T-cell (primary cell): Measurements from ENCODE around the gene COL5A2. TPM values are rescaled to one million over a fixed set of nuclear protein-coding genes. Genes with fewer than 3 reads are reported as not detected.
A peak's percentile ranks its signal among the peaks of the same experiment; 100 is the strongest.

ENCODE experiments used
- ATAC-seq, 4 experiments: fragments of 200-7000 bp in 3 of 4; fragments of 150-1000 bp in 1 of 4; cut with Tn5 transposase; replicated peaks in 1 of 4; 1 replicate in 3 of 4; 2 replicates in 1 of 4; pipeline ENCODE4 v1.10.0; 2021; ENCODE audit warnings: moderate library complexity in 3 of 4, mild to moderate bottlenecking in 2 of 4, moderate number of reproducible peaks in 1 of 4
- CTCF ChIA-PET, 2 donors: fragments of 300-600 bp; sonication (Branson Sonifier 250); formaldehyde crosslinking; loops; one replicate each; lab custom pipeline; 2022; ENCODE audit warnings: antibody characterized with exemption in 2 of 2; lab: Charles Lee
- POLR2A ChIA-PET, 2 donors: fragments of 300-600 bp; sonication (Branson Sonifier 250); formaldehyde crosslinking; loops; one replicate each; lab custom pipeline; 2022; ENCODE audit warnings: antibody characterized with exemption in 2 of 2; lab: Charles Lee
- DNase-seq, 35 experiments: peaks; one replicate each; pipeline versions ENCODE4 v3.0.0 to v3.0.0-alpha.2; 2013 to 2023
- H3K27ac ChIP-seq: one replicate; pipeline ENCODE4 v1.5.1; 2013; ENCODE audit warnings: low read length
- H3K27me3 ChIP-seq, 2 experiments: replicated peaks in 1 of 2; 1 replicate in 1 of 2; 2 replicates in 1 of 2; pipeline versions ENCODE4 v1.6.1 to v1.7.0; 2013; ENCODE audit warnings: low read length in 1 of 2, mixed read lengths in 1 of 2; ENCODE audit not compliant: control insufficient read depth in 2 of 2, insufficient read depth in 2 of 2; ENCODE audit errors: extremely low read depth in 1 of 2
- H3K36me3 ChIP-seq, 2 donors: 1 replicate in 1 of 2; 2 replicates in 1 of 2; pipeline versions ENCODE4 v1.6.1 to v1.7.0; 2013; ENCODE audit warnings: low read length in 1 of 2; ENCODE audit not compliant: control insufficient read depth in 2 of 2, insufficient read depth in 1 of 2; ENCODE audit errors: extremely low read depth in 1 of 2
- H3K4me1 ChIP-seq, 2 experiments: 1 replicate in 1 of 2; 2 replicates in 1 of 2; pipeline versions ENCODE4 v1.6.1 to v1.7.0; 2013; ENCODE audit warnings: low read length in 2 of 2, mixed read lengths in 1 of 2; ENCODE audit not compliant: insufficient read depth in 2 of 2, control insufficient read depth in 1 of 2; ENCODE audit errors: extremely low read depth in 1 of 2
- H3K4me3 ChIP-seq, 2 donors: 1 replicate in 1 of 2; 2 replicates in 1 of 2; pipeline versions ENCODE4 v1.5.1 to v1.7.0; 2013; ENCODE audit warnings: mild to moderate bottlenecking in 2 of 2, low read length in 1 of 2, moderate library complexity in 1 of 2; ENCODE audit not compliant: control insufficient read depth in 1 of 2; ENCODE audit errors: extremely low read depth in 1 of 2
- H3K9me3 ChIP-seq: 2 replicates; pipeline ENCODE4 v1.7.0; 2013
- H3K27ac Mint-ChIP-seq, 2 donors: one replicate each; pipeline ENCODE4 v1.8.0; 2020 to 2021; ENCODE audit warnings: mild to moderate bottlenecking in 2 of 2, mixed read lengths in 2 of 2
- H3K27me3 Mint-ChIP-seq, 2 donors: one replicate each; pipeline ENCODE4 v1.8.0; 2021 to 2022; ENCODE audit warnings: mixed read lengths in 2 of 2
- H3K36me3 Mint-ChIP-seq: one replicate; pipeline ENCODE4 v1.8.0; 2021; ENCODE audit warnings: mixed read lengths
- H3K4me1 Mint-ChIP-seq, 3 donors: one replicate each; pipeline ENCODE4 v1.8.0; 2020 to 2022; ENCODE audit warnings: mixed read lengths in 3 of 3, mild to moderate bottlenecking in 1 of 3
- H3K4me3 Mint-ChIP-seq, 3 donors: one replicate each; pipeline ENCODE4 v1.8.0; 2020 to 2022; ENCODE audit warnings: mild to moderate bottlenecking in 3 of 3, mixed read lengths in 3 of 3, moderate library complexity in 3 of 3
- H3K9me3 Mint-ChIP-seq, 3 donors: one replicate each; pipeline ENCODE4 v1.8.0; 2020 to 2022; ENCODE audit warnings: mixed read lengths in 3 of 3
- WGBS: methylation state at CpG from one replicate; pipeline ENCODE4 v1.1.5; 2013; ENCODE audit warnings: missing lambda C conversion rate; ENCODE audit not compliant: insufficient coverage; 5-methylcytosine and 5-hydroxymethylcytosine counted together
- total RNA-seq, 35 experiments: library from RNA in 6 of 35; stranded (reverse) in 6 of 35; fragments of 120-200 nt in 1 of 35; gene quantifications; one replicate each; pipeline versions ENCODE4 v1.2.1 to v1.2.4 and lab custom pipeline; 2013 to 2026

Gene COL5A2
- total RNA-seq, 5 donors from 2014 or later (not counting 1 experiment from before 2014, with no cell fraction given) = 0.40 to 1.9 (median 1.3) TPM

- Mint-ChIP-seq H3K36me3 (no peaks in the 10 kb centered on the region), H3K9me3 (no peaks in the 10 kb centered on the region), H3K4me1 (no peaks in the 10 kb centered on the region), H3K27ac (no peak overlapping the region), H3K27me3 (peaks cover 0 to 4% of the 10 kb centered on the region in 2 donors), H3K4me3 (no peak overlapping the region)
- Histone ChIP-seq H3K4me1 (no peaks in the 10 kb centered on the region), H3K27me3 (no peaks in the 10 kb centered on the region), H3K27ac (no peak overlapping the region), H3K4me3 (no peak overlapping the region), H3K9me3 (no peaks in the 10 kb centered on the region), H3K36me3 (no peaks in the 10 kb centered on the region)
- DNase-seq = no peak
- CTCF ChIA-PET = no interaction called here
- ATAC-seq = no peak
- POLR2A ChIA-PET = no interaction called here
- WGBS = 68% methylated on average over 2 of the region's 3 CpGs
Observed at GRCh38 chr2:189188115-189188805, 8.7 kb upstream of the COL5A2 start.

- H3K4me1 ChIP-seq = peaks cover 0 to 6% of the 10 kb centered on the region in 2 experiments
- ATAC-seq (no peak), DNase-seq (no peak)
- POLR2A ChIA-PET = no interaction called here
- no peaks in the 10 kb centered on the region for H3K36me3 Mint-ChIP-seq
- no peak overlapping the region for H3K4me3 ChIP-seq
- no peaks in the 10 kb centered on the region for H3K27me3 ChIP-seq
- no peak overlapping the region for H3K4me3 Mint-ChIP-seq
- H3K27me3 Mint-ChIP-seq = peaks cover 9 to 16% of the 10 kb centered on the region in 2 donors
- CTCF ChIA-PET = interaction anchor here in 1 of 2 donors (1.0 kb wide), 1 partner anchor 165 kb away, joined by 3 read pairs; no protein-coding TSS in a partner anchor
- H3K27ac Mint-ChIP-seq = no peak overlapping the region
- no peaks in the 10 kb centered on the region for H3K36me3 ChIP-seq
- H3K4me1 Mint-ChIP-seq = peaks cover 14 to 18% (median 14%) of the 10 kb centered on the region in 3 donors
- H3K27ac ChIP-seq = no peak overlapping the region
- no peaks in the 10 kb centered on the region for H3K9me3 Mint-ChIP-seq
- no peaks in the 10 kb centered on the region for H3K9me3 ChIP-seq
Observed at GRCh38 chr2:189183170-189183569, 3.6 kb upstream of the COL5A2 start.

- no peaks in the 10 kb centered on the region for H3K36me3 Mint-ChIP-seq
- H3K4me3 Mint-ChIP-seq = no peak overlapping the region
- peaks cover 14 to 21% of the 10 kb centered on the region in 2 donors for H3K27me3 Mint-ChIP-seq
- no peak overlapping the region for H3K4me3 ChIP-seq
- H3K27ac Mint-ChIP-seq = no peak overlapping the region
- H3K4me1 Mint-ChIP-seq = peaks cover 14 to 18% (median 14%) of the 10 kb centered on the region in 3 donors
- no peak overlapping the region for H3K27ac ChIP-seq
- peaks cover 0 to 6% of the 10 kb centered on the region in 2 experiments for H3K4me1 ChIP-seq
- ChIA-PET CTCF (interaction anchor here in 1 of 2 donors (0.6 kb wide), 2 partner anchors 28 to 88 kb away, joined by 3 to 4 read pairs; no protein-coding TSS in a partner anchor), POLR2A (no interaction called here)
- DNase-seq = no peak
- no peaks in the 10 kb centered on the region for H3K9me3 ChIP-seq
- no peaks in the 10 kb centered on the region for H3K36me3 ChIP-seq
- no peaks in the 10 kb centered on the region for H3K27me3 ChIP-seq
- no peaks in the 10 kb centered on the region for H3K9me3 Mint-ChIP-seq
- no peak for ATAC-seq
Observed at GRCh38 chr2:189181706-189182105, 2.1 kb upstream of the COL5A2 start.

GRCh38 chr2:189178726-189179569, 613 bp downstream of the COL5A2 start:
- H3K27ac ChIP-seq = no peak overlapping the region

GRCh38 chr2:189178054-189178453, 1.5 kb downstream of the COL5A2 start:
- ChIA-PET POLR2A (no interaction called here), CTCF (interaction anchor here (0.6 to 1.5 kb wide), 4 partner anchors 9 to 101 kb away, joined by 3 to 9 read pairs (median 4); no protein-coding TSS in a partner anchor)
- peaks cover 0 to 6% of the 10 kb centered on the region in 2 experiments for H3K4me1 ChIP-seq
- H3K9me3 ChIP-seq = no peaks in the 10 kb centered on the region
- H3K9me3 Mint-ChIP-seq = no peaks in the 10 kb centered on the region
- H3K4me3 Mint-ChIP-seq = no peak overlapping the region
- H3K4me1 Mint-ChIP-seq = peaks cover 14 to 18% (median 14%) of the 10 kb centered on the region in 3 donors
- no peak overlapping the region for H3K27ac ChIP-seq
- WGBS = no CpG with 5 or more reads among the region's 2 CpGs
- DNase-seq (no peak), ATAC-seq (no peak)
- peaks cover 16 to 21% of the 10 kb centered on the region in 2 donors for H3K27me3 Mint-ChIP-seq
- H3K36me3 ChIP-seq = no peaks in the 10 kb centered on the region
- H3K4me3 ChIP-seq = no peak overlapping the region
- no peaks in the 10 kb centered on the region for H3K27me3 ChIP-seq
- no peaks in the 10 kb centered on the region for H3K36me3 Mint-ChIP-seq
- no peak overlapping the region for H3K27ac Mint-ChIP-seq

More at GRCh38 chr2:189178726-189179569, 613 bp downstream of the COL5A2 start:
- Mint-ChIP-seq H3K4me3 (peak overlapping the region; percentile 6 to 55 (median 18)), H3K27ac (no peak overlapping the region), H3K27me3 (peaks cover 16 to 21% of the 10 kb centered on the region in 2 donors), H3K4me1 (peaks cover 14 to 18% (median 14%) of the 10 kb centered on the region in 3 donors), H3K36me3 (no peaks in the 10 kb centered on the region), H3K9me3 (no peaks in the 10 kb centered on the region)
- ATAC-seq (no peak), DNase-seq (no peak)
- Histone ChIP-seq H3K27me3 (no peaks in the 10 kb centered on the region), H3K4me1 (peaks cover 0 to 6% of the 10 kb centered on the region in 2 experiments), H3K36me3 (no peaks in the 10 kb centered on the region), H3K4me3 (peak overlapping the region in 1 of 2 donors; percentile 30), H3K9me3 (no peaks in the 10 kb centered on the region)
- ChIA-PET POLR2A (interaction anchor here in 1 of 2 donors (0.6 to 0.7 kb wide), 3 partner anchors 57 to 623 kb away, joined by 3 to 6 read pairs (median 5); no protein-coding TSS in a partner anchor), CTCF (interaction anchor here (0.6 to 1.2 kb wide), 5 partner anchors 23 to 169 kb away, joined by 3 to 9 read pairs (median 4); no protein-coding TSS in a partner anchor)
- 1% methylated on average over 9 of the region's 14 CpGs for WGBS

- H3K4me1 Mint-ChIP-seq = peaks cover 14 to 18% (median 14%) of the 10 kb centered on the region in 3 donors
- H3K27ac ChIP-seq = no peak overlapping the region
- ChIA-PET CTCF (interaction anchor here in 1 of 2 donors (1.5 kb wide), 1 partner anchor 8 kb away, joined by 3 read pairs; no protein-coding TSS in a partner anchor), POLR2A (no interaction called here)
- ATAC-seq (no peak), DNase-seq (no peak)
- no peaks in the 10 kb centered on the region for H3K36me3 Mint-ChIP-seq
- H3K9me3 ChIP-seq = no peaks in the 10 kb centered on the region
- H3K36me3 ChIP-seq = no peaks in the 10 kb centered on the region
- H3K4me1 ChIP-seq = peaks cover 0 to 7% of the 10 kb centered on the region in 2 experiments
- no peak overlapping the region for H3K4me3 ChIP-seq
- H3K27ac Mint-ChIP-seq = no peak overlapping the region
- peaks cover 16 to 21% of the 10 kb centered on the region in 2 donors for H3K27me3 Mint-ChIP-seq
- no peaks in the 10 kb centered on the region for H3K27me3 ChIP-seq
- no peaks in the 10 kb centered on the region for H3K9me3 Mint-ChIP-seq
- H3K4me3 Mint-ChIP-seq = no peak overlapping the region
- WGBS = no CpG with 5 or more reads among the region's 4 CpGs
Observed at GRCh38 chr2:189177251-189177840, 2.2 kb downstream of the COL5A2 start.
